Chondrocyte (in vitro differentiated cells): ENCODE measurements around the gene MCM9. TPM values are rescaled to one million over a fixed set of nuclear protein-coding genes. Genes with fewer than 3 reads are reported as not detected.

ENCODE experiments used
- DNase-seq: peaks from one replicate; pipeline ENCODE4 v3.0.0; 2021; ENCODE audit warnings: mixed read lengths, low spot score
- H3K27ac Mint-ChIP-seq: one replicate; pipeline ENCODE4 v1.8.0; 2021; ENCODE audit warnings: mild to moderate bottlenecking, moderate library complexity, mixed read lengths; ENCODE audit not compliant: unreplicated experiment
- H3K27me3 Mint-ChIP-seq: 2 replicates; pipeline ENCODE4 v1.8.0; 2021; ENCODE audit warnings: low read depth, mixed read lengths
- H3K36me3 Mint-ChIP-seq: 2 replicates; pipeline ENCODE4 v1.8.0; 2021; ENCODE audit warnings: low read depth, mixed read lengths
- H3K4me1 Mint-ChIP-seq: 2 replicates; pipeline ENCODE4 v1.8.0; 2021; ENCODE audit warnings: low read depth, mild to moderate bottlenecking, mixed read lengths
- H3K4me3 Mint-ChIP-seq: one replicate; pipeline ENCODE4 v1.8.0; 2021; ENCODE audit warnings: mild to moderate bottlenecking, moderate library complexity, mixed read lengths; ENCODE audit not compliant: unreplicated experiment
- H3K9me3 Mint-ChIP-seq: 2 replicates; pipeline ENCODE4 v1.8.0; 2021; ENCODE audit warnings: low read depth, mixed read lengths
- CTCF ChIP-seq: fragments of 200-600 bp; sonication (generic); IDR thresholded peaks from 2 replicates; pipeline ENCODE4 v1.5.0; 2021; ENCODE audit warnings: antibody characterized with exemption, mild to moderate bottlenecking, moderate library complexity
- total RNA-seq: library from RNA; stranded (reverse); gene quantifications from 3 replicates; pipeline ENCODE4 v1.2.1, GENCODE V29; 2021

The MCM9 gene
- total RNA-seq, 1 donor from 2014 or later: 9.9 TPM

- H3K4me1 Mint-ChIP-seq: no peaks in the 10 kb centered on the region
- no peak overlapping the region for H3K4me3 Mint-ChIP-seq
- peaks cover 5% of the 10 kb centered on the region for H3K9me3 Mint-ChIP-seq
- H3K36me3 Mint-ChIP-seq: no peaks in the 10 kb centered on the region
- no peak for TF ChIP-seq CTCF
- H3K27ac Mint-ChIP-seq: no peak overlapping the region
- DNase-seq: no peak
- no peaks in the 10 kb centered on the region for H3K27me3 Mint-ChIP-seq
Measured at GRCh38 chr6:118952683-118953082, 17.7 kb upstream of the MCM9 start.

- H3K27ac Mint-ChIP-seq: no peak overlapping the region
- no peak for DNase-seq
- TF ChIP-seq CTCF: no peak
- H3K27me3 Mint-ChIP-seq: no peaks in the 10 kb centered on the region
- H3K4me1 Mint-ChIP-seq: no peaks in the 10 kb centered on the region
- peaks cover 4% of the 10 kb centered on the region for H3K36me3 Mint-ChIP-seq
- peaks cover 41% of the 10 kb centered on the region for H3K9me3 Mint-ChIP-seq
- H3K4me3 Mint-ChIP-seq: no peak overlapping the region
Measured at GRCh38 chr6:118945217-118945616, 10.3 kb upstream of the MCM9 start.

GRCh38 chr6:118940770-118941169 is 5.8 kb upstream of the MCM9 start:
- Mint-ChIP-seq H3K27ac (no peak overlapping the region), H3K27me3 (no peaks in the 10 kb centered on the region), H3K36me3 (peaks cover 4% of the 10 kb centered on the region), H3K4me1 (peaks cover 2% of the 10 kb centered on the region), H3K9me3 (peaks cover 22% of the 10 kb centered on the region), H3K4me3 (no peak overlapping the region)
- no peak for DNase-seq
- no peak for TF ChIP-seq CTCF

- H3K27me3 Mint-ChIP-seq: no peaks in the 10 kb centered on the region
- H3K4me3 Mint-ChIP-seq: no peak overlapping the region
- H3K27ac Mint-ChIP-seq: no peak overlapping the region
- no peak for DNase-seq
- peaks cover 3% of the 10 kb centered on the region for H3K36me3 Mint-ChIP-seq
- H3K4me1 Mint-ChIP-seq: peaks cover 9% of the 10 kb centered on the region
- peaks cover 11% of the 10 kb centered on the region for H3K9me3 Mint-ChIP-seq
- no peak for TF ChIP-seq CTCF
Measured at GRCh38 chr6:118939683-118940082, 4.7 kb upstream of the MCM9 start.

GRCh38 chr6:118935978-118936703 is 1.2 kb upstream of the MCM9 start:
- H3K27ac Mint-ChIP-seq: no peak overlapping the region
- no peaks in the 10 kb centered on the region for H3K9me3 Mint-ChIP-seq
- TF ChIP-seq CTCF: no peak
- H3K4me1 Mint-ChIP-seq: peaks cover 17% of the 10 kb centered on the region
- H3K36me3 Mint-ChIP-seq: no peaks in the 10 kb centered on the region
- no peaks in the 10 kb centered on the region for H3K27me3 Mint-ChIP-seq
- H3K4me3 Mint-ChIP-seq: peak overlapping the region; percentile 91
- no peak for DNase-seq
